Renal pelvis (tissue), 4 donors: ENCODE measurements around the gene KCNAB3. TPM values are rescaled to one million over a fixed set of nuclear protein-coding genes. Genes with fewer than 3 reads are reported as not detected.
A peak's percentile ranks its signal among the peaks of the same experiment; 100 is the strongest.

Source experiments
- DNase-seq: peaks from one replicate; pipeline ENCODE4 v3.0.0-alpha.2; 2013
- polyA plus RNA-seq, 3 donors: library from polyadenylated mRNA; unstranded; fragments of 120-200 nt; gene quantifications; one replicate each; pipeline ENCODE4 v1.2.1, GENCODE V29; 2013; ENCODE audit not compliant: insufficient read length in 3 of 3

The KCNAB3 gene
- polyA plus RNA-seq, 3 donors = 10.6 to 13.0 (median 11.4) TPM

- DNase-seq = no peak
These were observed 20.6 kb downstream of the KCNAB3 start for GRCh38 chr17:7909089-7909488.

GRCh38 chr17:7903154-7904103 is 26.2 kb downstream of the KCNAB3 start:
- DNase-seq = no peak

DNA sequence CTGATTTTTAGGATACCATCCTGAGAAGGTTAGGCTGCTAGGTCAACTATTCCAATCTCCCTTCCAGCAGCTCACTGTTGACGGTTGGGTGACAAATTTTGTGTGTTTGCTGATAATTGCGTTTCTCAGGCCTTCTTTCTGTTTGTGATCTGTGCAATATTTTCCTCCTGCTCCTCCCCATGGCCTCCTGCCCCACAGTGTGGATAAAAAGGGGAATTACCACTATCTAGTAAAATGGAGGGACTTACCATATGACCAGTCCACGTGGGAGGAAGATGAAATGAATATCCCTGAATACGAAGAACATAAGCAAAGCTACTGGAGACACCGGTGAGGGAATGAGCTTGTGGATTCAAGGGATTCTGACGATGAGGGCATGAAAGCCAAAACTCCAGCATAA is 31.9 kb downstream of the KCNAB3 start:
- DNase-seq = peak; percentile 34

DNA sequence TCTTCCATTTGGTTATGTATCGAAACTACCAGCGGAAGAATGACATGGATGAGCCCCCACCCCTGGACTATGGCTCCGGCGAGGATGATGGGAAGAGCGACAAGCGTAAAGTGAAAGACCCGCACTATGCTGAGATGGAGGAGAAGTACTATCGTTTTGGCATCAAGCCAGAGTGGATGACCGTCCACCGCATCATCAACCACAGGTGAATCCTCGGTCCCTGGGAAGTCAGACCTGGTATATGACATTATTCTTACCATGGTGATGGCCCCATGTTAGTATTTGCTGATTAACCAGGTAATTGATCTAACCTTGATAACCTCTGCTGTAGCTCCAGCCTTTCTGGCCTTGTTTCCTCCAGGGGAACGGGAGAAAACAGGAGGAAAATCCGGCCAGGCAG is 32.6 kb downstream of the KCNAB3 start:
- no peak for DNase-seq

- DNase-seq = no peak
These were observed 34.8 kb downstream of the KCNAB3 start for GRCh38 chr17:7894866-7895265.

- DNase-seq = no peak
These were observed 35.4 kb downstream of the KCNAB3 start for GRCh38 chr17:7894226-7894625.

DNA sequence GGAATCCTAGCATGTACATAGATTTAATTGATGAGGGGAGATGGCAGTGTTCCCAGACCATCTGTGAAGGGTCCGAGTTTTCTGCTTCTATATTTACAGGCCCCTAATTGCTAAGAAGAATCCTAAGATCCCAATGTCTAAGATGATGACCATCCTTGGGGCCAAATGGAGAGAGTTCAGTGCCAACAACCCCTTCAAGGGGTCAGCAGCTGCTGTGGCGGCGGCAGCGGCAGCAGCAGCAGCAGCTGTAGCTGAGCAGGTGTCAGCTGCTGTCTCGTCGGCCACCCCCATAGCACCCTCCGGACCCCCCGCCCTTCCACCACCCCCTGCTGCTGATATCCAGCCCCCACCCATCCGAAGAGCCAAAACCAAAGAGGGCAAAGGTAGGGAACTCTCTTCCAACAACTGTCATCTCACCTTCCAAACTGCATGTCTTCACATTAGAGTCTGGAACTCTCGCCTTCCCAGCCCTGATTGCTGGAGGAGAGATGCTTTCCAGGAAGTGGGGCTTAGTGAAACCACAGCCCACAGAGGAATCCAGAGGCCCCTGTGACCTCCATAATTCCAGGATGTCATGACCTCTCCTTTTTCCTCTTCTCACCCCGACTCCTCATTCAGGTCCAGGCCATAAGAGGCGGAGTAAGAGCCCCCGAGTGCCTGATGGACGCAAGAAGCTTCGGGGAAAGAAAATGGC is 36.3 kb downstream of the KCNAB3 start:
- no peak for DNase-seq

GRCh38 chr17:7889166-7889955 is 40.3 kb downstream of the KCNAB3 start:
- peak; percentile 84 for DNase-seq

DNA sequence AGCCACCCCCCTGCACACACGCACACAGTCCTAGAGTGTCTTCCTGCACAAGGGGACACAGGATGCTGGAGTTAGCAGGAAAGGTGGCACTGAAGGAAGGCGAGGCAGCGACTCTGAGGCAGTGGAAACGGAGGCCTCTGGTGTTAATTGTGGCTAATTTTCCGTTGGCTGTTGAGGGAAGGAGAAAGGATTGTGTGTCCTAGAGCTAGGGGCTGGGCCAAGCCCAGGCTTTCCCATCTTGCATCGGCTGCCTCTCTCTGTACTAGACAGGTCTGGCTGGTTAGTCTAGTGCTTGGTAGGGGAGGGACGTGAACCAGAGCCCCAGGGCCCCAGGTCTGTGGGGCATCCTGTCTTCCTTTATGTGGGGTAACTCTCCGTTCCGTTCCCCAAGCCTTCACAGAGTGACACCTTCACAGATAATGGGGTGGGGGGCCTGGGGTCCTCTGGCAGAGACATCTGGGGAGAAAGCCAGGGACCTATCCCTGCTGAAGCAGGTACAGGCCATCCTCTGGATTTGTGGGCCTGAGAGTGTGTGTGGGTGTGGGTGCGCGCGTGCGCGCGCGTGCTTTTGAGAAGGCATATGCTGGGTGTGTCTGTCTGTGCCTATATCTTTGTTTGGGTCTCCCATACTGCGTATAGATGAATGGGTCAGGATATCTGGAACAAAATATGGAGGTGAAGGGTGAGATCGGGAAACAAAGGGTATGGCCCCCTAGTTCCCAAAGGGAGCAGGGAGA is 41.3 kb downstream of the KCNAB3 start, which contains the start of gene CHD3:
Gene CHD3, plus strand, starts transcription at position 606 of the 737 bp plus-strand sequence. CDS start 212 bp downstream, outside the sequence.
- DNase-seq = no peak

- peak; percentile 97 for DNase-seq
These were observed 42.0 kb downstream of the KCNAB3 start for GRCh38 chr17:7887482-7888183.

DNA sequence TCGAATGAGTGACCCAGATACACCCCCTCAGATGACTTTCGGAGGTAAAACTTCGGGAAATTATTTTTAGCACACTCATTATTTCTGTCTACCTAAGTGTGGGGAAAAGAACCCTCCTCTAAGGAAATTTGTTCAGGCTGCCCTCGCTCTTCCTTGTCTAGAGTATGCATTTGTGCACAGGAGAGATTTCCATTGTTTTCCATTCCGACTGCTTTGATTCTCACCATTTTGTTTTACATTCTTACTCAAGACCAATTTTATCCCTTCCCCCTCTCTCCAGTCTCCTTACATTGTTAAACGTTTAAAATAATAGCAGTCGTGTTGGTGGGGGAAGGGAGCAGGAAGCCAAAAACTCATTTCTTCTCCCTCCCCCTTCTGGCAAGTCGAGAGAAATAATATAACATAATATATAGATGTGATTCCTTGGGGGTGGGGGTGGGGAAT is 42.6 kb downstream of the KCNAB3 start:
- no peak for DNase-seq

GRCh38 chr17:7886227-7887037 is 43.2 kb downstream of the KCNAB3 start:
- peak; percentile 45 for DNase-seq

- peak; percentile 85 for DNase-seq
These were observed 44.1 kb downstream of the KCNAB3 start for GRCh38 chr17:7885367-7886226.

GRCh38 chr17:7884581-7885366 is 44.9 kb downstream of the KCNAB3 start:
- DNase-seq = no peak

DNA sequence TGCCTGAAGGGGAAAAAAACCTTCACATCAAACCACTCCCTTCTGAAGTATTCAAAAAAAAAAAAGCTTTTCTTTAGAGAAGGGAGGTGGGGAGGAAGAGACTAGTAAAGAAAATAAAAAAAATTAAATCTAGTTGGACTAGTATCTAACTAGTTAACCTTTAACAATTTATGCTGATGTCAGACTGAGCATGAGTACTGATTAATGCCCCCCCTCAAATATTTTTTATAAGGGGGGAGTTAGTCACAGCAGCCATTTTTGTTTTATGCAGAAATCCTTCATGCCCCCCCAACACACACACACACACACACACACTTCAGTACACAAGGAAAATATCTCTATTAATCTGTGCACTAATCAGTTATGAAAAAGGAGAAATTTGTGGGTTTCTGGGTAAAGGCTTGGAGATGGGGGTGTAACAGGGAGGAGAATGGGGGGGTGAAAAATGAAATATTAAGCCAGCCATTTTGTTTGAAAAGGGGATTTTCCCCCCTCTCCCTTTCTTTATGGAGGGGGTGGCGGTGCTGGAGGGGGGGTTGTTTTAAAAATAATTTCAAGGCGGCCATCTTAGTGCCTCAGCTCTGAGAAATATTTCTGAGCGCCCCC is 45.8 kb downstream of the KCNAB3 start:
- DNase-seq = peak; percentile 50

DNA sequence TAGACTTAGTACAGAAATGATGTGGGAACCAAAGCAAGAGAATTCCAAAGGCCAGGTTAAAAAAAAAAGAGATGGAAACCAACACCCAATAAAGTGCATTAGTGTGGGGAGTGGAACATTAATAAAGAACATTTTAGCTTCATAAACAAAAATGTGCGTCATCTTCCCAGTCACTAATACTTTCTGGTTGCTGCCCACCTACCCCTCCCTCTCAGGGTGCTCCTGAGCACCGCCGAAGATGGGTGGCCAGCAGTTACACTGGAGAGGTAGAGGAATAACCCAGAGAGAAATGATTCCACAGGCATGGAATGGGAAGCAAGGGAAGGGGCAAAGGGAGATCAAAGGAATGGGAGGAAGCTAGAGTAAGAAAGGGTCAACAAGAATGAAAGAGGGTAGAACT is 47.0 kb downstream of the KCNAB3 start:
- DNase-seq = no peak

DNA sequence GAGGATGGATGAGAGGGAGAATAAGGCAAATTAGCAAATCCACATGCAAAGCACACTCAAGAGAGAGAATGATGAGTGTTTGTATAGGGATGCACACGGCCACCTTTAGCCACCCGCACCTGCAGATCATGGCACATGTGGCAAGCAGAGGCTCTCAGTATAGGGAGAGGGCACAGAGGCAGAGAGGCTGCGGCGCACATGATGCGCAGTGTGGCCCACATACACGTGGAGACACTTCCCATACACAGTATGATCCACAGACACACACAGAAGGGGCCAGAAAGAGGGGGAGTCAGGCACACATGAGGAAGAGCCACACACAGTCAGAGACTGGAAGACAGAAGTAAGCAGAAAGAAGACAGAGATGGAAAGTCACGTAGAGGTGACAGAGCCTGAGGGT is 47.6 kb downstream of the KCNAB3 start:
- DNase-seq = no peak
